Activated CD4-positive, alpha-beta T cell treated with anti-CD3 and anti-CD28 coated beads for 48 hours (primary cell): ENCODE data around the gene CRACR2B.

Experiments used
- DNase-seq: peaks from one replicate; pipeline ENCODE4 v3.0.0-alpha.2; 2020

CRACR2B gene

GRCh38 chr11:855330-855674, 27.6 kb downstream of the CRACR2B start:
- DNase-seq = no peak

DNA sequence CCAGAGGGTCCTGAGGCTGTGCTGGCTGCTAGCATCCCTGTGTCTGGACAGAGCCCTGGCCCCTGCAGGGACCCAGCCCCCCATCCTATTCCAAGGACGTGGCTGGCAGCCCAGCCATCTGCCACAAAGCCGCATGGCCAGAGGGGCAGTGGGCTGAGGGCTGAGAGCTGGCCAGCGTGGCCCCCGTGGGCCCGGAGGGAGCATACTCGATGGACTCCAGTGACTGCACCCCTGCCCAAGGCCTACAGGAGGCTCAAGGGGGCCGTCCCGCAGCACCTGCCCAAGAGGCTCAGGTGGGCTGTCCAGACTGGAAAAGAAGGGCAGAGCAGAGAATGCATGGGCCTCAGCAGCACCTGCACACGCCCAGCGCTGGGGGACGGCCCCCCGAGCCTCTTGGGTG, 28.1 kb downstream of the CRACR2B start:
- DNase-seq = no peak

GRCh38 chr11:856397-856796, 28.7 kb downstream of the CRACR2B start:
- no peak for DNase-seq

DNA sequence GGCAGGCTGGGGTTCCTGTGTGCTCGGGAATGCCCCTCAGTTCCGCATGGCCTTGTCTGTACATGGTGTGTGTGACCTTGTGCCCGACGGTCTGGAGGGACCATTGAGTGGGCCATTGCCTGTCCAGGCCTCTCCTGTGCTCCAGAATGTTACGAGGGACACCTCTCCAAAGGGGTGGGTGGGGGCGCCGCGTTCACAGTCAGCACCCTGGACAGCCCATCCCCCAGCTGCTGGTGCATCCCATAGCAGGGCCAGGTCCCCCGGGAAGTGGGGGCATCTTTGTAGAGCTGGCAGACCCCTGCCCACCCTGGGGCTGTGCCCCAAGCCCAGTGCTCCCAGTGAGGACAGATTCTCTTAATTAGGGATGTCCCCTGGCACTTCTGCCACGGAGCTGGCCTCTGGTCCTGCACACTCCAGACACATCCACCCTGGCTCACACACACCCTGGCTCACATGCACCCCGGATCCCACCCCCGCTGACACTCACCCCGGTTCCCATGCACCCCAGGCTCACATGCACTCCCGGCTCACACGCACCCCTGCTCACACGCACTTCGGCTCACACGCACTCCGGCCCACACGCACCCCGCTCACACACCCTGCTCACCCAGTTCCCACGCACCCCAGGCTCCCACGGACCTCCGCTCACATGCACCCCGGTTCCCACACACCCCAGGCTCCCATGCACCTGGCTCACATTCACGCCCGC, 30.5 kb downstream of the CRACR2B start:
- no peak for DNase-seq

DNA sequence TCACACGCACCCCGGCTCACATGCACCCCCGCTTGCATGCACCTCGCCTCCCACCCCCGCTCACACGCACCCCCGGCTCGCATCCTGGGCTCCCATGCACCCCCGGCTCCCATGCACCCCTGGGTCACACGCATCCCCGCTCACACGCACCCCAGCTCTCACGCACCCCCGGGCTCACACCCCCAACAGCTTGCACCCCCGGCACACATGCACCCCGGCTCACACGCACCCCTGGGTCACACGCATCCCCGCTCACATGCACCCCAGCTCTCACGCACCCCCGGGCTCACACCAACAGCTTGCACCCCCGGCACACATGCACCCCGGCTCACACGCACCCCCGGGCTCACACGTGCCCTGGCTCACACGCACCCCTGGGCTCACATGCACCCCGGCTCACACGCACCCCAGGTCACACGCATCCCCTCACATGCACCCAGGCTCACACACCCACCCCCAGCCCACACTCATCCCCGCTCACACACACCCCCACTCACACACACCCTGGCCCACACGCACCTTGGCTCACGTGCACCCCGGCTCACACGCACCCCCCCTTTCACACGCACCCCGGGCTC, 31.1 kb downstream of the CRACR2B start:
- DNase-seq = no peak

DNA sequence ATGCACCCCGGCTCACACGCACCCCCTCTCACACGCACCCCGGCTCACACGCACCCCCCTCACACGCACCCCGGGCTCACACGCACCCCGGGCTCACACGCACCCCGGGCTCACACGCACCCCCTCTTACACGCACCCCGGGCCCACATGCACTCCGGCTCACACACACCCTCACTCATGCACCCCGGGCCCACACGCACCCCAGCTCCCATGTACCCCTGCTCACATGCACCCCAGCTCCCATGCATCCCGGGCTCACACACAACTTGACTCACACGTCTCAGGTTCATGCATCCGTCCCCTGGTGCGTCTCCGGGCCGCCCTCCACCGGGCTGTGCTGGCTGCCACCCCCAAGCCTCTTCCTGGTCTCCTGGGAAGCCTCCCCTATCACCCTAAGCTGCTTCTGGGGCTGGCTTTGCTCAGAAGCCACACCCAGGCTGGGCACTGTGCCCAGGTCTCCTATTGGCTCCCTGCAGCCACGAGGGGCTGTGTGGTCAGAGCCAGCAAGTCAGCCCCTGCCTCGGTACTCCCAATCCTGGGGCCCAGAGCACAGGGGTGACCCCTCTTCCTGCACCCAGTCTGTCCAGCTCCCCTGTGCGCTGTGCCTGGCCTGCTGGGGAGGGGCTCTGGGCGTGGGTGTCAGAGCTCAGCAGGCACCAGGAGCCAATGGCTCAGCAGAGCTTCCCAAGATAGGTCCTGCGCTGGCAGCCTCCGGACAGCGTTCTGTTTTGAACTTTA, 31.8 kb downstream of the CRACR2B start:
- DNase-seq = no peak

- DNase-seq = no peak
Observed at GRCh38 chr11:860234-861104, 32.8 kb downstream of the CRACR2B start.

- DNase-seq = no peak
Observed at GRCh38 chr11:861105-861479, 33.4 kb downstream of the CRACR2B start.

DNA sequence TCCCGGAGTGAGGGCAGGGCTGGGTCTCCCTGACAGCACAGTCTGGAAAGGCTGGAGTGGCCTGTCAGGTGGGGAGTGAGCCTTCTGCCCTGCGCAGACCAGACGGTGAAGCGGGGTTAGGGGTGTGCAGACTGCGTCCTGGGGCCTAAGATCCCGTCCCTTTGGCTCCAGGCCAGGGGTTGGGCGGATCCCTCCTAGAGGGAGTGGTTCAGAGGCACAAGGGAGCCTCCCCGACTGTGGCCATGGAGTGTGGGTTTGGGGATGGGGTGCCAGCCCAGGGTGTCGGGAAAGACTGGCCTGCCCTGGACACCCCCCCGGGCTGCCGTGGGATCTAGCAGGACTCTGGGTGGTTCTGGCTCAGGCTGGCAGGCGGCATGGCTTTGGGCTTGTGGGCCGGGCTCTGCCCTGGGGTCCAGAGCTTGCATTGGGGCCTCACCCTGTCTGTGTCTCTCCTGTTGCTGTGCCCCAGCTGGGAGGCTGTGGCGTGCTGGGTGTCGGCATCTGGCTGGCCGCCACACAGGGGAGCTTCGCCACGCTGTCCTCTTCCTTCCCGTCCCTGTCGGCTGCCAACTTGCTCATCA, 34.5 kb downstream of the CRACR2B start:
- DNase-seq = no peak

GRCh38 chr11:862696-863022, 34.9 kb downstream of the CRACR2B start:
- DNase-seq = no peak

DNA sequence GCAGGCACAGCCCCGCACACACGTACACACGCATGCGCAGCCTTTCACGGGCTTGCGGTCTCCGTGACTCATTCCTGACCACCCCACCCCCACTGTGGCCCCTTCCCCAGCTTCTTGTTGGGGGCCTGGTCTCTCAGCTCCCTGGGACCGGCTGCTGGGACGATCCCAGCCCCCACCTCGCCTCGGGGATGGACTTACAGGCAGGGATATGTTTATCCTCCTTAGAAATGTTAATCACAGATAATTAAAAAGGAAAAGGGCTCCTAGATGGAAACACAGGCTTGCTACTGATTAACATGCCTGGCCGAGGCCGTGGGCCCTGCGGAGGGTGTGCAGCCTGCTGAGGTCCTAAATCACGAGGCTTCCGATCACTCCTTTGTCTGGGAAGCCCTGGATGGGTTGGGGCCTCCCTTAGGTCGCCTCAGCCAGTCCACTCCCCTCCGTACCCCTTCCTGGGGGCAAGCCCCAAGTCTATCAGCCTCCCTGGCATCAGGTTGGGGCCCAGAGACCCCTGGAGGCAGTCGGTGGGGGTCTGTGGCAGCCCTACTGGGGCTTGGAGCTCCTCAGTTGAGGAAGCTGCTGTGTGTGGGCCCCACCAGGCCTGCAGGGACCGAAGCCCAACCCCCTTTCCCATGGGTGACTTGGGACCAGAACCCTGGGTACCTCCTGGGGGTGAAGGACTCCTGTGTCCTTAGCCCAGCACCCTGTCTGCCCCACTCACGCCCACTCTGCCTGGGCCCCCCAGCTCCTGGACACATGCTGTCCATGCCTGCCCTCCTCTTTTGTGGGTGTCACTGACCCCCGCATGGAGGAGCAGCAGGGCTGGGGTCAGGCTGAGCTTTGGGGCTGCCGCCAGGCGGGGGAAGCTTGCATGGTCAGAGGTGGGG, 35.5 kb downstream of the CRACR2B start:
- DNase-seq = no peak

GRCh38 chr11:863910-864827, 36.5 kb downstream of the CRACR2B start:
- DNase-seq = no peak

- DNase-seq = no peak
Observed at GRCh38 chr11:864898-865297, 37.2 kb downstream of the CRACR2B start.

DNA sequence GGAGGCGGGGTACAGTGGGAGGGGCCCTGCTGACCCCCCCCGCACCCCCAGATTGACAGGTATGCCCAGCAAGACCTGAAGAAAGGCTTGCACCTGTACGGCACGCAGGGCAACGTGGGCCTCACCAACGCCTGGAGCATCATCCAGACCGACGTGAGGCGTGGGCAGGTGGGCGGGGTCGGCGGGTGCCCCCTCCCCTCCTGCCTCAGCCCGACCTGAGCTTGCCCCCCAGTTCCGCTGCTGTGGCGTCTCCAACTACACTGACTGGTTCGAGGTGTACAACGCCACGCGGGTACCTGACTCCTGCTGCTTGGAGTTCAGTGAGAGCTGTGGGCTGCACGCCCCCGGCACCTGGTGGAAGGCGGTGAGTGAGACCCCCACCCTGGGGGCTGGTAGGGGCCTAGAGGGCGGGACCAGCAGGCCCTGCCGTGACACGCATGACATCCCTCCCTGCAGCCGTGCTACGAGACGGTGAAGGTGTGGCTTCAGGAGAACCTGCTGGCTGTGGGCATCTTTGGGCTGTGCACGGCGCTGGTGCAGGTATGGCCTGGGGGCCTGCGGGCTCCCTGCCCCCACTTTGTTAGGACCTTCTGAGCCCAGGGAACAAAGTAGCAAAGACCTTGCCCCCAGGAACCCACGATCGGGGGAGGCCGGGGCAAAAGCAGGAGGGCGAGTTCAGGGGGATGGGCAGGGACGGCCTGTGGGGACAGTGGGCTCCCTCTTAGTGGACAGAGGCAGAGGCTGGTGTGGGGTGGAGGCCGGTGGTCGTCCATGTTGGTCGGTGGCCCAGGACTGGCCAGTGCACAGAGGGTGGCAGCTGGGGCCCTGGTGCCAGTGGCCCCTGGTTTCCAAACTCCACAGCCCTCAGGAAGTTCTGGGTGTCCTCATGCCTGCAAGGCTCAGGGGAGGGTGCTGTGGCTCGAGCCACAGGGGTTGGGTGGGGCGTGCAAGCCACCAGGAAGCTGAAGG, 38.0 kb downstream of the CRACR2B start:
- no peak for DNase-seq

DNA sequence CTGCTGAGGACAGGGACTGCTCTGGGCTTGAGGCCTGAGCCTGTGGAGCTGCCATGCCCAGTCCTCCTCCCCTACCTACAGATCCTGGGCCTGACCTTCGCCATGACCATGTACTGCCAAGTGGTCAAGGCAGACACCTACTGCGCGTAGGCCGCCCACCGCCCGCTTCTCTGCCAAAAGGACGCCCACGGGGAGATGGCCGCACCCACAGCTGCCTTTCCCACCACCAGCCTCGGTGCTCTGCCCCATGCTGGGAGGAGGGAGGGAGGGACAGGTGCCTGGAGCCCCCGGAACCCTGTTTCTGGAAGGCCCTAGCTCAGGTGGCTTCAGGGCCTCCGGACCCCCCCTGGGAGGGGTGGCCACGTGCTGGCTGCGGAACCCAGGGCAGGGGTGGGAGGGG, 38.8 kb downstream of the CRACR2B start:
- DNase-seq = no peak

DNA sequence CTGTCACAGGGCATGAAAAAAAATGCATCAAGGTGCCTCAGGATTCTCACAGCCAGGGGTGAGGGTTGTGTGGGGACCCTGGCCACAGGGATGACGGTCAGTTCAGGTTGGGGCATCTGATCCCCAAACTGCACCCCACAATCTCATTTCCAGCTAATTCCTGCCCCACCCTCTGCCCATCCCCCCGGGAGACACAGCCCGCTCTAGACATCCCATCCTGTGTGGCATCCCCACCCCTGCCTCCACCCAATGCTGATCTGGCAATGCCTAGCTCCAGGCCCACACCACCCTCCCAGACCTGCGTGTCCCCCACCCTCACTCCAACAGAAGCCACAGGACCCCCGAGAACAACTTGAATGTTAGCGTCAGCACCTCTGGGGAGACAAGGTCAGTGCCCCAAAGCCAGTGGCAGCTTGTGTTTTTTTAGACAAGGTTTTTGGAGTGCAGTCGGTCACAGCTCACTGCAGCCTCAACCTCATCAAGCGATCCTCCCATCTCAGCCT, 40.2 kb downstream of the CRACR2B start:
- DNase-seq = no peak

DNA sequence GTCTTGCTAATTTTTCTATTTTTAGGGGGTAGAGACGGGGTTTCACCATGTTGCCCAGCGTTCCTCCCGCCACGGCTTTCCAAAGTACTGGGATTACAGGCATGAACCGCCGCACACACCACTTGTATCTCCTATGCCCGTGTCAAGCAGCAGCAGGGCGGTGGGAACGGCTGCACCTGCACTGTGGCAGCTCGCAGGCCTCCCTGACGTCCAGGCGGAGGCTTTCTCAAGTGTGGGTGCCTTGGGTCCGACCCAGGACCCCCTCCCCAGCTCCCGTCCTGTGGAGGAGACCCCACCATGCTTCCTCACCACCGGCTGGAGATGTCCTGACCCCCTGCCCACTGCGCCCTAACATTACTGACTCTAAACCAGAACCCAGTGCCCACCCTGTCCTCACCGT, 40.7 kb downstream of the CRACR2B start:
- no peak for DNase-seq

GRCh38 chr11:868802-869201, 41.1 kb downstream of the CRACR2B start:
- no peak for DNase-seq

DNA sequence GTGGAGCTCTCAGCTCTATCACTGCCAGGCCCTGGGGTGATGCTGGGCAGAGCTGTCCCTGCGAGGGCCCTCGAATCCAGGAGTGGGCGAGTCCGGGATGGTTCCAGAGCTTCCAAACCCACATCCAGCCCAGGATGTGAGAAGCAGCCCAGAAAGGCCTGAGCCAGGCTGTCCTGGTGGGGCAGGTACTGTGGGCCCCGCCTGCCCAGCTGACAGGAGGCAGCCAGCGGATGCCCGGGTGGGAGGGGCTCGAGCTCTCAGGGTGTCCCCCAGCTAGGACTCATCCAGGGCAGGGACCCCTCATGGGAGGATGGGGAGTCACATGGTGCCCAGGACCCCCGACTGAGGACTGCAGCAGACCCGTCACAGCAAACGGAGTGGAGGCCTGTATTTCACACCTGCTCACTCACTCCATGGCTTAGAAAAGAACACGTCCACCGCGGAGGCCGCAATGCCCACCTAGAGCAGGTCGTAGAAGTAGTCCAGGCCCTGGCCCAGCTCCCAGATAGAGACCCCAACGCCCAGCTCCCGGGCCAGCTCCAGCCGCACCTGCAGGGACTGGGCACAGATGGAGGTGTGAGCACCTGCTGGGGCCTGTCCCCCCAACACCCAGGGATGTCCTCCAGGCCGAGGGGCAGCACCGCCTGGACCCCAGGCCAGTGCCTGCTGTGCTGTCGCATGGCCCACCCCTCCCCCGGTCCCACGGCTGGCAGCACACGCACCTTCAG, 41.8 kb downstream of the CRACR2B start:
- no peak for DNase-seq
